Amniotic epithelial cell (primary cell): Measurements from ENCODE around the gene BCDIN3D.

Experiments
- DNase-seq: peaks from one replicate; pipeline ENCODE4 v3.0.0-alpha.2; 2010; ENCODE audit warnings: low read depth

The BCDIN3D gene

GRCh38 chr12:49819786-49820185 lies 23.1 kb downstream of the BCDIN3D start:
- no peak for DNase-seq

DNA sequence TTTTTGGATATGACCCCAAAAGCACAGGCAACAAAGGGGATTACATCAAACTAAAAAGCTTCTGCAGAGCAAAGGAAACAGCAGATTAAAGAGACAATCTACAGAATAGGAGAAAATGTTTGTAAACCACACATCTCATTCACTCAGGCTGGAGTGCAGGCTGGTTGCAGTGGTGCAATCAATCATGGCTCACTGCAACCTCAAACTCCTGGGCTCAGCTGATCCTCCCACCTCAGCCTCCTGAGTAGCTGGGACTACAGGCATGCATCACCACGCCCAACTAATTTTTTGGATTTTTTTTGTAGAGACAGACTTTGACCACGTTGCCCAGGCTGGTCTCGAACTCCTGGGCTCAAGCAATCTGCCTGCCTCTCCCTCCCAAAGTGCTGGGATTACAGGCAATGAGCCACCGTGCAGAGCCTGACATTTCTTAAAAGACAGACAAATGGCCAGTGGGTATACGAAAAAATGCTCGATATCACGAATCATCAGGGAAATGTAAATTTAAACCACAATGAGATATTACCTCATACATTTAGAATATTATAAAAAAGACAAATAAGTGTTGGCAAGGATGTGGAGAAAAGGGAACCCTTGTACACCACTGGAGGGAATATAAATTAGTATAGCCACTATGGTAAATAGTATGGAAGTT lies 24.5 kb downstream of the BCDIN3D start:
- DNase-seq = peak; percentile 81

DNA sequence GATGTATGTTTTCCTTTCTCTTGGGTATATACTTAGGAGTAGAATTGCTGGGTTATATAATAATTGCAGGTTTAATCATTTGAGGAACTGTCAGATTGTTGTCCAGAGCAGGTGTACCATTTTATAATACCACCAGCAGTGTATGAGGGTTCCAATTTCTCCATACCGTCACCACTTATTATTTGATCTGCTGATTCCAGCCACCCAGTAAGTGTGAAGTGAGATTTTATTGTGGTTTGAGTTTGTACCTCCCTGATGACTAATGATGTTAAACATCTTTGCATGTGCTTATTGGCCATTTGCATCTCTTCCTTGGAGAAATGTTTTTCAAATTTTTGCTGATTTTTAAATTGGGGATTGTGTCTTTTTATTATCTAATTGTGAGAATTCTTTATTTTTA lies 29.8 kb downstream of the BCDIN3D start:
- no peak for DNase-seq

DNA sequence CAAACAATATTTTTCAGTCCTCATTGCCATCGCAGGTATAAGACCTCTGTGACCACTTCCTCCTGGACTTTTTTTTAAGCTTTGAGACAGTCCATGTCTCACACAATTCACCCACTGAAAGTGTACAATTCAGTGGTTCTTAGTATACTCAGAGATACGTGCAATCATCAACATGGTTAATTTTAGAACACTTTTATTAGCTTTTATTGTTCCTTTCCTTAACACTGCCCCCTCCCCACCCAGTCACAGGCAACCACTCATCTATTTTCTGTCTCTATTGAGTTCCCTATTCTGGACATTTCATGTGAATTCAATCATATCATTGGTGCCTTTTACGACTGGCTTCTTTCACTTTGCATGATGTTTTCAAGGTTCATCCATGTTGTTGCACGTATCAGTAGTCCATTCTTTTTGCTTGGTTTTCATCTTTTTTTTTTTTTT lies 30.9 kb downstream of the BCDIN3D start:
- no peak for DNase-seq

DNA sequence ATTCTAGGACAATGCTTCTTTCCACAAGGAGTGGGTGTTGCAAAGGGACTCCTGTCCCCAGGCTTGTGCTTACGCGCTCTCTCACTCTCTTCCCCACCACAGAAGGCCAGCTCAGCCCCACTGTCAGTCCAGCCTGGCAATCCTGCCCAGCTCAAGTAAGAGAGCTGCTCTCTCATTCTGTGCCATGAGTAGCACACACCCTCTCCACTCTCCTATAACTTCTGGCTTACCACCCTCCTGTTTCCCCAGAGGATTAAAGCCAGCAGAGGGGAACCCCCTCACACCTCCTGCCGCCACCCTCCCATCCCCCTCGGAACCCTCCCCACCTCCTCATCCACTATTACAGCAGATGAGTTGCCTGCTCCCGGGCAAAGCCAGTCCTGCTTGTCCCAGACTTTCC lies 31.8 kb downstream of the BCDIN3D start:
- no peak for DNase-seq

DNA sequence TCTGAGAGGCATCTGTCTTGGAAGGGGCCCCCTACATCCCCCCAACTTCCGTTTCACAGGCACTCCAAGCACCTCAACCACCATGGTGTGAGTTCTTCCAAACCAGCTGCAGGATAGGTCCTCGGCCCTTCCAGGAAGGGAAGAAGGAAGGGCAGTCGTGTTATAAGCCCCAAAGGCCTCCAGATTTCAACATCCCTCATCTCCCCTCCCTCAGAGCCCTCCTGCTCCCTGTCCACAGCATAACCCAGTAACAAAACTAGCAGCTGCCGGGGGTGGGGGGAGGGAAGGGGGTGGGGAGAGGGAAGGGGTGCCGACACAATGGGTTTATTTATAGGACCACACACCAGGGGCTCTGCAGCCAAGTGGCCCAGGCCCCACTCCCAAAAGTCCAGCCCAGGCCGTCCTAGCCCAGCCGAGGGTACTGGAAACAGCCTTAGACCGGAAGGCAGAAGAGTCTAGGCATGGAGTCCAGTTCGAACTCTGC lies 33.0 kb downstream of the BCDIN3D start:
- DNase-seq = no peak

- no peak for DNase-seq
Observed at GRCh38 chr12:49809381-49809905, 33.5 kb downstream of the BCDIN3D start.

DNA sequence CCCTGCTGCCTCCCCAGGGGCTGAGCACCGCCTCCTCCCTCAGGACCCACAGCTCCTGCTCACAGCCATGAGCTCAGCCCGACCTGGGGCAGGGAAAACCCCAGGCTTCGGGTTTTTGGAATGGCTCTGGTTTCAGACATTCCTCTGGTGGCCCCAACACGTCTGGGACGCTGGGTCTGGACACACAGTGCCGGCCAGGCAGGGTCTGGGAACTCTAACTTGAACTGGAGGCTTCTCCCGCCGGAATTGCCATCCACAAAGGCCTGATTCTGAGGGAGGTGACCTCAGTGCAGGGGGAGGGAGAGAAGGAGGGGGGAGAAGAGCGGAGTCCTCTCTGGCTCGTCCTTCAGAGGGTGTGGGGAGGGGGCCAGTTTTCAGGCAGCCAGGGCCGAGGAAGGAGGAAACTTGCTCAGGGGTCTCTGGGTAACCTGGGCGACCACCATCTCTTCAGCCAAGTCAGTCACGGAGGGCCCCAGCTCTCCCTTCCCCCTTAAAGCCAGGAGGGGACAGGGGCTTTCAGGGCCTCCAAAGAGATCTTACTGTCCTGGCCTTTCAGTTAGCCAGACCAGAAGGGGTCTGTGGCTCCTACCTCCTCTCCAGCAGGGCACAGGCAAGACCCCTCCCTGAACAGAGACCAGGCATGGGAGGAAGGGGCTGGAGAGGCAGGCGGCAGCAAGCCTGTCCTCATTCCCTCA lies 34.1 kb downstream of the BCDIN3D start:
- no peak for DNase-seq

GRCh38 chr12:49807991-49808580 lies 34.8 kb downstream of the BCDIN3D start:
- DNase-seq = no peak

DNA sequence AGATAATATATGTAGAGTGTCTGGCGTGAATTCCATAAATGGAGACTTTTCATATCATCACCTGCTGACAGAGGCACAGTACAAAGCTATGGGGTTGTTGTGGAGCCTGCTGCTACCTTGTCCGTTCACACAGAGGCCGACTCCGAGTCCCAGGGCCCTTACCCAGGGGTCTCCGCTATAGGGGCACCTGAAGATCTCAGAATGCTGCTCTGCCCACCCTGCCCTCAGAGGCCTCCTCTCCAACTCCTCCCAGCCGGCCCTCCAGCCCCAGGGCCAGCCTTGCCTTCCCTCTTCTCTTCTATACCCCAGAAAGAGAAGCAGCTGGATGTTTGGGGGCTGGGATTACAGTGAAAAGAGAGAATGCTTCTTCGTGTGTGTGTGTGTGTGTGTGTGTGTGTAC lies 36.0 kb downstream of the BCDIN3D start:
- DNase-seq = no peak

DNA sequence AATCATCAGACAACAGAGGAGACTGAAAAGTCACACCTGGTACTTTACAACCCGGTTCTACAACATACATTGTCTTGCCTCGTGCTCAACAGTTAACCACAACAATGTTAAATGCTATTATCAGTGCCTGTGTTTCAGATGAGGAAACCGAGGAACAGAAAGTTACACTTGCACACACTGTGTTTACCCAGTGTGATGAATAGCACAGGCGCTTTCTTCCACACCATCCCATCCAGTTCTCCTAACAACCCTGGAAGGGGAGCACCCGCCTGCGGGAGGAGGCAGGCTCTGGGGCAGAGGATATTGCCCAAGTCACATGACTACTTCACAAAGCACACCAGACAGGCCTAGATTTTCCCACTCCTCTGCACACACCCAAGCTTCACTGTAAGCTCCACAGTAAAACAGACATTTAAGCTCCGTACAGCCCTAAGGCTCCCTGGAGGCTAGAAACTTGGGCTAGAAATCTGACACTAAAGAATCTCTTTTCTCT lies 36.5 kb downstream of the BCDIN3D start:
- no peak for DNase-seq

- DNase-seq = no peak
Observed at GRCh38 chr12:49805409-49805808, 37.5 kb downstream of the BCDIN3D start.

GRCh38 chr12:49804821-49805220 lies 38.1 kb downstream of the BCDIN3D start:
- no peak for DNase-seq

DNA sequence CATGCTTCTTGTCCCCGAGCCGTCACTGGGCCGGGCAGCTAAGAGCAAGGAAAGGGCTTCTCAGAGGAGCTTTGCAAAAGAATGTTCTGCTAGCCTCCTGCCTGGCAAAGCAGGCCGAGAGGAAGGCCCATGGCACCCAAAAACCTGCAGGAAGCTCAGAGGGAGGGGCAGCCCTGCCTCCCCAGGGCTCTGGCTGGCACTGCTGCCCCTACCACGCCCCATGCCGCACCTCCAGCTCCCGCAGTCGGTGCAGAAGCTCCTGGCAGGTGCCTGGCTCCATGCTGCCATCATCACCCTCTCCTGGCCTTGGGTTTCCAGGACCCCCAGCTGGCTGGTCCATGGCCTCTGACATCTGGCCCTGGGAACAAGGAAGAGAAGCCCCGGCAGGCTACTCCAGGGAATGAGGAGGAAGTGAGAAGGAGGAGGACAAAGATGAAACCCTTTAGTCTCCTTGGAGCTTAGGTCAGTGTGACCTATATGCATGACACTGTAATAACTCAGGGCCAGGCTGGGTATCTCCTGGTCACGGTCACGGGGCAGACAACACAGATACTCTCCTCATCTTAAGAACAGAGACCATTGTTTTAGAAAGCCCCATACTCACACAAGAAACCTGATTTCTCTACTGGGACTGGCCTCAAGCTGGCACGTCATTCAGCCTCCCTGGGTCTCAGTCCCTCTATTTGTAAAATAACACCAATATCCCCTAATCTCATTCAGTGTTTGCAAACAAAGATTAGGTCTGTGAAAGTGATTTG lies 39.0 kb downstream of the BCDIN3D start:
- no peak for DNase-seq

- DNase-seq = no peak
Observed at GRCh38 chr12:49801141-49802063, 41.5 kb downstream of the BCDIN3D start.

- DNase-seq = no peak
Observed at GRCh38 chr12:49800421-49801140, 42.3 kb downstream of the BCDIN3D start.

GRCh38 chr12:49798934-49799333 lies 44.0 kb downstream of the BCDIN3D start:
- DNase-seq = no peak

DNA sequence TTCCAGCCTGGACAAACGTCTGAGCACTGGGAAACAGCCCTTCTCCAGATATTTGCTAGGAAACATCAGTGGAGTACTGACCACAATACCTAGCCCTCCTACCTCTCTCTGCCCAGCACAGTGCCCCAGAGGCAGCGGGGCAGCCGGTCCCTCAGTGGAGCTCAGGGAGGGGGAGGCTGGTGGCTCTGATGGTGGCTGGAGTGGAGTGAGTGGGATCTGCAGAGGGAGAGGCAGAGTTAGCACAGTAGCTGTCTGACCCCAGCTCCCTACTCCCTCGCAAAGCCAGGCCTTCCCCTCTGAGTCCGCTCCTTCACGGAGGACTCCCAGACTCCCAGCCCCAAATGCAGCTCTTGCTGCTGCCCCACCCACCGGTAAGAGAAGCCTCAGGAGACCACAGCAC lies 44.7 kb downstream of the BCDIN3D start:
- no peak for DNase-seq

DNA sequence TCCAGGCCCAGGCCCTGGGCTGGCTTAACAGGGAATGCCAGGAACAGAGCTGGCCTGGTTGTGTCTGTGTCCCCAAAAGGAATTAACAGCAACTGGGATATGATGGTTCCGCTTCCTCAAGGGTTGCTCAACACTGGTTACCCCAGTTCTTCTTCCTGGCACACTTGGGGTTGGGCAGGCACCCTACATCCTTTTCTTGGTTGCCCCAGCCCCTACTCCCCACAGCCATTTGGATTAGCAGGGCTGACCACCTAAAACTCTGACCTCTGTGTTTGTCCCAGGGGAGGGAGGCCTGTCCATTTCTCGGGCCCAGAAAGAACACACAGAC lies 45.5 kb downstream of the BCDIN3D start:
- no peak for DNase-seq

DNA sequence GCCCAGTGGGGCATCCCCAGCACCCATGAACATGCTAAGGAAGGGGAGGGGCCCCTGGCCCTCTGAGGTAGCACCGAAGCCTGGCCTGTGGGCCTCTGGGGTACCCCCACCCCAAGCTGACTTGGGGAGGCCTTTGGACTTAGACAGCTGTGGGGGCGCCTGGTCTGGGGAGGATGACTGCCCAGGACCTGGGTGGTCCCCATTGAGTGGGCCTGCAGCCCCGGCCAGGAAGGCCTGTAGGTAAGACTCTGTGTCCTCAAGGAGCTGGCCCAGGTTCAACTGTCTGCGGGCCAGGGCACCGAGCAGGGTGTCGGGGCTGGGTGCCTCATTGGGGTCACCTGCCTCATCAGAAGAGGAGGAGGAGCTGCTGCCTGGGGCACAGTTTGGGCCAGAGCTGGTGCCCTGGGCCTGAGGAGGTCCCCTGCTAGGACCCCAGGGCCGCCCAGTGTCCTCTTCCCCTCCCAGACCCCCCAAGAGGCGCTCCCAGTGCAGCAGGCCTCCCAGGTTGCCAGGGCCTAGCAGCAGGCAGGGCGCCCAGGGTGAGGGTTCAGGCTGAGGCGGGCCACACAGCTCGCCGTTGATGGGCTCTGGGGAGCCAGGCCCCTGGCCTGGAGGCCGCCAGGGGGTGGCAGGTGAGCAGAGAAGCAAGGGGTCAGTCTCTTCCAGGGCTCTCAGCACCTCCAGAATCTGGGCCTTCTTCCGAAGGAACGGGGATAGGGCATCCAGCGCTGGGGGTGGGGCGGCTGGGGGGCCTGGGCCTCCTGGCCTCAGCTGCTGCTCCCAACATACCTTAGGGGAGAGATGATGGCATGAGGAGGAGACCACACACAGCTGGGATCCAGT lies 46.1 kb downstream of the BCDIN3D start:
- DNase-seq = no peak
